ENCODE results near the gene BORCS5.

BORCS5 gene

DNA sequence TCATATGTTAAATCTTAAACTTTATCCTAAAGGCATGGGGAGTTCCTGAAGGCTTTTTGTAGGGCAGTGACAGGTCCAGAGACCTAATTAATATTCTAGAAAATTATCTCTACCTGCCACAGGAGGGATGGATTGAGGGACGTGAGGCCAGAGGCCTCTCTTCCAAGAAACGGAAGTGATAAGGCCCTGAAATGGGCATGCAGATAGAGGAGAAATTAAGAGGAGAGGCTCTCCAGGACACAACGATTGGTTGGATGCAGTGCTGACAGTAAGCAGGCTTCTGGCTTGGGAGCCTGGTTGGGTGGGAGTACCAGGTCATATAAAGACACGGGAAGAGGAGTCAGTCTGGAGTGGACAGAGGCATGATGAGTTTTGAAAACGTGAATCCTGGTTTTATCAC, 3.1 kb upstream of the BORCS5 start:
- DNase-seq, result no peak

GRCh38 chr12:12356467-12356895, 397 bp upstream of the BORCS5 start:
- no peak for DNase-seq

GRCh38 chr12:12357719-12358461, 1.0 kb downstream of the BORCS5 start:
- no peak for DNase-seq

GRCh38 chr12:12358528-12358927, 1.6 kb downstream of the BORCS5 start:
- DNase-seq, result no peak

GRCh38 chr12:12364787-12365445, 8.0 kb downstream of the BORCS5 start:
- no peak for DNase-seq

DNA sequence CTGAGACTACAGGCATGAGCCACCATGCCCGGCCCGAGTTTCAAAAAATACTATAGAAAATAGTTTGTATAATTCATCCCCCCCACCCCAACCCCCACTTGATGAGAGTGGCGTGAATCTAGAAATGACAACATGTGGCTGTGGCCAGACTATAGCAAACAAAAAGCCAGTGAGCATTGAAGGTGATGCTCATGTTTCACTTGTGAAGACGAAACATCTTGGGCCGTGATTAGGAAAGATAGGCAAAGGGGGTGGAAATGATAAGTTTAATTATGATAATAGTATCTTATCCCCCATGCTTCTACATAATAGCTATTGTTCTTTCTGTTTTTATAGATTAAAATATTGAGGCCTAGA, 8.5 kb downstream of the BORCS5 start:
- no peak for DNase-seq

DNA sequence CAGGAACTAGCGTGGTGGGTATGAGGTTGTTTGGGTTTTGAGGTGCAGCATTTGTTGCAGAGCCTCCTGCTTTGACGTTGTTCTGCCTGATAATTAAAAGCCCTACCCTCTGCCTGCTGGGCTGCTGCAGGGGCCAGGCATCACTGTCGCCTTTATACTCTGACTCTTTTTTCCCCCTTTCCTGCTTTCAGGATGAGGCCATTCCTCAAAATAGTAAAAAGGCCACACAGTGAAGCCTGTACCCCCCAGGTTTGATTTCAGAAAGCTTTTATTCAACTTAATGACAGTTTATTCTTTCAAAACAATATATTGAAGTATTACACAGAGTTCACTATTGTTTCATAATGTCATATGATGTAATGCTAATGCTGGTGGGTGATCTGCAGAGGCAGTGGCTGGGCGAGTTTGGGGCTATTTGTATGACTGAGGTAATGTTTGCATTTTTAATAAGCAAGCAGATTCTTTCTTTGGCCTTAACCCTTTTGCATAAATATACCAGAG, 9.1 kb downstream of the BORCS5 start:
- DNase-seq, result no peak

- no peak for DNase-seq
Observed at GRCh38 chr12:12366701-12367481, 10.0 kb downstream of the BORCS5 start.

DNA sequence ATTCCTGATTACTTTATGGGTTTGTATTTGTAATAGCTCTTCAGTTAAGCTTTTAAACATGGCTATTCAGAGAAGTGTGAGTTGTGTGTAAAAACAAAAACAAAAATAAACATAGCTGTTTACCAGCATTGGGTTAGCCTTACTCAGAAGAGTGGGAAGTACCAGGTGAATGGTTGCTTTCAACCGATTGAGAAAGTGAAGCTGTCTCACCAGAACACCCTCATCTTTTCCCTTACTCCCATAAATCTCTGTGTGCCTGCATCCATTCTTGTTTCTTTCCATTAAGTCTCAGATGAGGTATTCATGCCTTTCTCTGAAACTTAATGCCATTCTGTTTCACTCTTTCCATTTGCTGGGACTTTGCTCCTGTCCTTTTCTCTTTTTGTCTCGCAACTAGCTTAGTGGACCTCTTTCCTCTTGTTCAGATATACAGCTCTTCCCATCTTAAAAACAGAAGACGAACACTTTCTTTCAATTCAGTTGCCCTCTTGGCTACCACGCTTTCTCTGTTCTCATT, 10.7 kb downstream of the BORCS5 start:
- no peak for DNase-seq

- no peak for DNase-seq
Observed at GRCh38 chr12:12372946-12373722, 16.3 kb downstream of the BORCS5 start.

DNA sequence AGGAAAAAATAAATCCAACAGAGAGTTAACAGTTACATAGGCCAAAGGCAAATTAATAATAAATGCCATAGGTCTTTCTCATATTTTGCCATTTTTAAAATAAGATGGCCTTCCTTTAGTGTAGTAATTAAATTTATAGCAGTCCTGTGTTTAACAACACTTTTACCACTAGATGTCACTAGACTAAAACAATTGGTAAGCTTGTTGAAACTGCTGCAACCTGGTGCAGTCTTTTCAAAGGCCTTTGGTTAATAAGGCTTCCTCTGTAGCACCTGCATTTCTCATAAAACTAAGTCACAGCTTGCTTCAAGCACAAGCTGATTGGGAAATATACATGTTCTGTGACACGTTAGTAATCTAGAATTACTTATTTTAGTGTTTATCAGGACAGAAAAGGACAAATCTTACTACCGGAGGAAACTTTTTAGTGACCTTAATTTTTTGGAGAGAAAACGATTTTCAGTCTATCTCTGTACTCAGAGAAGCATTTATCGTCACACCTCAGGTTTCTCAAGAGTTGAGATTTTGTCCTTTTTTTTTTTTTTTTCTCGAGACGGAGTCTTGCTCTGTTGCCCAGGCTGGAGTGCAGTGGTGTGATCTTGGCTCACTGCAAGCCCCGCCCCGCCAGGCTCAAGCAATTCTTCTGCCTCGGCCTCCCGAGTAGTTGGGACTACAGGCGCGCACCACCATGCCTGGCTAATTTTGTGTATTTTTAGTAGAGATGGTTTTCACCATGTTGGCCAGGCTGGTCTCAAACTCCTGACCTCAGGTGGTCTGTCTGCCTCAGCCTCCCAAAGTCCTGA, 20.0 kb downstream of the BORCS5 start:
- no peak for DNase-seq

DNA sequence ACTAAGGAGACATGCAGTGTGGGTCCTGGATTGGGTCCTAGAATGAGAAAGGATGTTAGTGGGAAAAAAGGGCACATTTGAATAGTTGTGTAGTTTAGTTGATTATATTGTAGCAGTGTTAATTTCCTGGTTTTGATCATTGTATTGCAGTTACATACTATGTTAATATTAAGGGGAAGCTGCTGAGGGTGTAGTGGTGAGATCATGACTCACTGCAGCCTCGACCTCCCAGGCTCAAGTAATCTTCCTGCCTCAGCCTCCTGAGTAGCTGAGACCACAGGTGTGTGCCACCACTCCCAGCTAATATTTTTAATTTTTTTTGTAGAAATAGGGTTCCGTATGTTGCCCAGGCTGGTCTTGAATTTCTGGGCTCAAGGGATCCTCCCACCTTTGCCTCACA, 21.7 kb downstream of the BORCS5 start:
- DNase-seq, result no peak

DNA sequence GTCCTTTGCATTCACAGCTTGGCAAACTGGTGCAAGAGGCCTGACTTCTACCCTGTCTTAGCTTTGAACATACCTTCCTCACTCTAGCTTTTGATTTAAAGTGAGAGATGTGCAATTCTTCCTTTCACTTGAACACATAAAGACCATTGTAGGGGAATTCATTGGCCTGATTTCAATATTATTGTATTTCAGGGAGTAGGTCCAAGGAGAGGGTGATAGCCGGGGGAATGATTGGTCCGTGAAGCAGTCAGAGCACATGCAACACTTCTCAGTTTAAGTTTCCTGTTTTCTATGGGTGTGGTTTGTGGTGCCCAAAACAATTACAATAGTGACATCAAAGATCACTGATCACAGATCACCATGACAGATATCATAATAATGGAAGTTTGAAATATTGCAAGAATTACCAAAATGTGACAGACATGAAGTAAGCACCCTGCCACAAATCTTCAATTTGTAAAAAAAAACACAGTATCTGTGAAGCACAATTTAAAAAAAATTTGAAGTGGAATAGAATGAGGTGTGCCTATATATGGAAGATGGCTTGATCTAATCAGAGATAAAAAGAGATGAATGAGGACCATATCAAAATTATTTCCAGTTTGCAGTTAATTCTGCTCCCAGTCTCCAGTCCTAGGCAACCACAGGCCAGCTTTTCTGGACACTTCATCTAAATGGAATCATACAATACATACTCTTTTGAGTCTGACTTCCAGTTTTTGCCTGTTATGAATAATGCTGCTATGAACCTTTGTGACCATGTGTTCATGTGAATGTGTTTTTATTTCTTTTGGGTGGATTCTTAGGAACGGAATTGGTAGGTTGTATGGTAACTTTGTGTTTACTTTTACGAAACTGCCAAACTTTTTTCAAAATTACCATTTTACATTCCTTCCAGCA, 23.2 kb downstream of the BORCS5 start:
- DNase-seq, result no peak

- no peak for DNase-seq
Observed at GRCh38 chr12:12380949-12381593, 24.2 kb downstream of the BORCS5 start.

DNA sequence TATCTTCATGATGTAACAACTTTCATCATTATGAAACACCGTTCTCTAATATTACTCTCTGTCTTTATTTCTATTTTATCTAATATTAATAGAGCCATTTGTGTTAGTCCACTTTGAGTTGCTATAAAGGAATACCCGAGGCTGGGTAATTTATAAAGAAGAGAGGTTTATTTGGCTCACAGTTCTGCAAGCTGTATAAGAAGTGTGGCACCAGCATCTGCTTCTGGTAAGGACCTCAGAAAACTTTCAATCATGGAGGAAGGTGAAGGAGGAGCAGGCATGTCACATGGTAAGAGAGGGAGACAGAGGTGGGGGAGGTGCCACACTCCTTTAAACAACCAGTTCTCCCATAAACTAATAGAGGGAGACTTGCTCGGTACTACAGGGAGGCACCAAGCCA, 25.1 kb downstream of the BORCS5 start:
- DNase-seq, result no peak

- DNase-seq, result peak; percentile 67
Observed at GRCh38 chr12:12384571-12385340, 27.9 kb downstream of the BORCS5 start.

DNA sequence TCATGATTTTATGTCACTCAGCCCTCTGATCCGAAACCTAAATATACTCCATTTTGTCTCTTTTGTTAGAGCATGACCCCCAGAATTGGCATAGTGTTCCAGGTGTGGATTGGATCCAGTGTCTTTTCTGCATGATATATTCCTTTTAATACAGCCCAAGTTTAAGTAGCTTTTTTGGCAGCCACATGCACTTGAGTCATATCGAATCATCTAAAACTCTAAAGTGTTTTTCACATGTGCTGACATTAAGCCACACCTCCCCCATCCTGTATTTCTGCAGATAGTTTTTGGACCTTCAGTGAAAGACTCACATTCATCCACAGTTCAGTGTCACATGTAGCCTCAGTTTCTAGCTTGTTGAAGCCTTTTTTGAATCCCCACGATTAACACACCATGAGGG, 30.6 kb downstream of the BORCS5 start:
- DNase-seq, result no peak

GRCh38 chr12:12392413-12392812, 35.5 kb downstream of the BORCS5 start:
- no peak for DNase-seq

DNA sequence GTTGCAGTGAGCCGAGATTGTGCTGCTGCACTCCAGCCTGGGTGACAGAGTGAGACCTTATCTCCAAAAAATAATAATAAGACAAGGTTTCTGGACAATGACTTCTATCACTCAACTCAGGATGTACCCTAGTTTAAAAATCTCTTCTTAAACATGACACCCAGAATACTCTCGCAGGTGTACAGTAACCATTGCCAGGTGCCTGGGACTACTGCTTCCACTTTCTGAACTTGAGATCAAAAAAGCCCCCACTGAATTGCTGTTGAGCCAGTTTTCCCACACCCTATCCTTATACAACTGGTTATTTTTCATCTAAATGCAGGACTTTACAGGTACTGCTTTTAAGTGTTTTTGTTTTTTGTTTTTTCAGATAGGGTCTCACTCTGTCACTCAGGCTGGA, 36.3 kb downstream of the BORCS5 start:
- no peak for DNase-seq

All from activated CD8-positive, alpha-beta memory T cell treated with anti-CD3 and anti-CD28 coated beads, Interleukin-2, amount 50 U/mL, for 48 hours (primary cell).